Ammon's horn (tissue), 1 donor: ENCODE measurements around the gene ASCL4.

Experiments
- DNase-seq: peaks from one replicate; pipeline ENCODE4 v3.0.0-alpha.2; 2016; ENCODE audit warnings: low spot score

The ASCL4 gene

DNA sequence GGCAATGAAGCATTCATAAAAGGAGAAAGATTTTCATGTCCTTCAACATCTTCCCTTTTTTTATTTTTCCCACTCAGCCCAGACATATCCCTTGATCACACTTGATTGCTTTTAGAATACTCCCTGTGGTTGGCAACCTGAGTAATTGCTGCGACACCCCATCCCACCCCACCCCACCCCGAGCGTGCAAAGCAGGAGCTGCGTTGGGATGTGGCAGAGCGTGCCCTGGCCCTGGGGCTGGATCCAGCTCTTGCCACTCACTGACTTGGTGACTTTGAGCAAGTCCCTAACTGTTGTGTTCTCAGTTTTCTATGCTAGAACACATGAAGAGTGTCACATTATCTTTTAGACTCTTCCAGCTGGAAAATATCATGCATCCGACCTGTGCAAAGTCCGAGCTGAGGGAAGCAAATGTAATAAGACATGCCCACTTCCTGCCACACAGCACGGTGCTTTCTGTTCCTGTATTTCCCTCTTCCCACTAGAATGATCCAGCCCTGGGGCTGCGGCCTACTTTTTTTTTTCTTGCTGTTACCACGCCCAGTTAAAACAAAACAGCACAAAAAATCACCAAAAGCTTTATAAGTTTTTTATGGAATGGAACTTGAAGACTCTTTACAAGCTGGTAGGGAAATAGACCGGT is 4.0 kb downstream of the ASCL4 start:
- peak; percentile 47 for DNase-seq

DNA sequence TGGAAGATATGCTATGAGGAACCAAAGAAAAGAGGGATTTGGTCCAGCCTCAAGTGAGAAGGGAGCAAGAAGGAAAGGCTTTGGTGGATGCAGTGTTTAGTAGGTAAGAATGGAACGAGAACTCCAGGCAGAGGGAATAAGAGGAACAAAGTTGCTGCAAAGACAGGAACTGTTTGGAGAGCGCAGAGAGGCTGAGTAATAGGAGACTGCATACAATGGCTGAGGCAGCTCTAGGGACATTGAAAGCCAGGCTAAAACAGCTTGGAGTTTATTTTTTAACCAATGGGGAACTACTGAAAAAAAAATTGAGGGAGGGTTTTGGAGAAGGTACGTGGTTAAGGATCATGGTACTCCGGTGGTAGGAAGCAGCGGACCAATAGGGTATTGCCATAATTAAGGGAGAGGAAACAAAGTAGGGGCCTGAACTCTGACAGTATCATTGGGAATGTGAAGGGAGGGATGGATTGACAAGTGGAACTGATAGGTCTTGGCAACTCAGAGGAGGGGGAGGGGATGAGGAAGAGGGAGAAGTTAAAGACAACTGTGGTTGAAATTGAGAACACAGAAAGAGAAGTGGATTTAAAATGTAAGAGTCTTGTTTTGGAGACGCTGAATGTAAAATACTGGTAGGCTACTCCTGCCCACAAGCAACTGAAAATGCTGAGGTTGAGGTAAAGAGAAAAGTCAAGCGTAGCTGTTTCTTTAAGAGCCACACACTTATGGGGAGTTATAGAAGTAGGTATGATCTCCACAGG is 4.8 kb downstream of the ASCL4 start:
- DNase-seq: peak; percentile 55

DNA sequence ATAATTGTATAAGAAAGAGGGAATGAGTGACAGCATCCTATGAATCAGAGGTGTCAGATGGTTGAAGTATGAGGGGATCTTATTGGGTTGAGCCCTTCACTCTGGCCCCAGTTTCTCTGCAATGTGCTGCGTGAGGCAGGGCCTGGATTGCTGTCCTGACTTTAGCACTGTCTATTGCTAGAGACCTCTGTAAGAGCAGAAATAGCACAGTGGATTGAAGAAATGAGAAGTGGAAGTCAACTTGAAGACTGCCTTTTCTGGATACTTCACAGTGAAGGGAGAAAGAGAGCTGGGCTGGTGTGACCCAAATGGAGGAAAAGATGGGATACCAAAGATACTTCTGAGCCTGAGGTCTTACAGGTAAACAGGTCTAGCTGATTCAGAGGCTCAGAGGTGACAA is 5.8 kb downstream of the ASCL4 start:
- DNase-seq: peak; percentile 25

DNA sequence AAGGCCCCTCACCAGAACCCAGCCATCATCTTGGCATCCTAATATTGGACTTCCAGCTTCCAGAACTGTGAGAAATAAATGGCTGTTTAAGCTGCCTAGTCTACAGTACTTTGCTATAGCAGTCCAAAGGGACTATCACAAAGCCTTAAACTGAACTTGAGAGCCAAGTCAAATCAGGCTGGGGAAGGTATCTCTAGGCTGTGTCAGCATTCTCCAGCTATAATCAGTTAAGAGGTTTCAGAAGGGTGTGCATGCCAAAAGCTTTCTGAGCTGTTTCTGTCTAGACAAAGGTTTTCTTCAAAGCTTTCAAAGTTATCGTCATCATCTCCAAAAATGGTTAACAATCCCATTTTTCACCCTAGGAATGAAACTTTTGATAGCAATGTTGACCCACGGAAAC is 7.6 kb downstream of the ASCL4 start:
- no peak for DNase-seq

DNA sequence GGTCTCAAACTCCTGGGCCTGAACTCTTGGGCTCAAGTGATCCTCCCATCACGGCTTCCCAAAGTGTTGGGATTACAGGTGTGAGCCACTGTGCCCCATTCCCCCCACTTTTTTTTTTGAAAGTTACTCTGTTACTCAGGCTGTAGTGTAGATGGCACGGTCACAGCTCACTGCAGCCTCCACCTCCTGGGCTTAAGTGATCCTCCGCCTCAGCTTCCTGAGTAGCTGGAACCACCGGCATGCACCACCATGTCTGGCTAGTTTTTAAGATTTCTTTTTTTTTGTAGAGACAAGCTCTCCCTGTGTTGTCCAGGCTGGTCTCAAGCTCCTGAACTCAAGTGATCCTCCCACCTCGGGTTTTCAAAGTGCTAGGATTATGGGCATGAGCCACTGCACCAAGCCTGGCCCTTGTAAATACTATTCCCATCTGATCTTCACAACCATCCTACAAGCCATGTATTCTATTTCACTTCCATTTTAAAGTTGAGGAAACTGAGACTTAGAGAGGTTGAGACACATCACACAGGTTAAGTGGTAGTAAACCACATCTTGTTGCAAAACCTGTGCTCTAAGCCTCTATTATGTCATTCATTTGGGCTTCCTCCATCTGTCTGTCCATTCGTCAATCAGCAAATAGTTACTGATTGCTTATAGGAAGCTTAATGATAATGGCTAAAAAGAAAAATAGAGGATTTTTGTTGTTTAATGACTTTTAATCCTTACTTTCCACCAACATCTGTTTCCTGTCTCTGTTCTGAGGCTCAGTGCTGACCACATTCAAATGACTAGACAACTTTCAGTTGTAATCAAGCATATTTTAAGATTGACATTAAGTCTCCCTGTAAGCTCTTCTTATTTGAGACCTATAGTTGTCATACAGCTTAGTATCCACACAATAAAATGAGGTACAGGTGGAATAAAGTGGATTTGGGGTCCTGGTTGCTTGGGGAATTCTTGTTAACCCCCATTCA is 9.2 kb downstream of the ASCL4 start:
- no peak for DNase-seq

DNA sequence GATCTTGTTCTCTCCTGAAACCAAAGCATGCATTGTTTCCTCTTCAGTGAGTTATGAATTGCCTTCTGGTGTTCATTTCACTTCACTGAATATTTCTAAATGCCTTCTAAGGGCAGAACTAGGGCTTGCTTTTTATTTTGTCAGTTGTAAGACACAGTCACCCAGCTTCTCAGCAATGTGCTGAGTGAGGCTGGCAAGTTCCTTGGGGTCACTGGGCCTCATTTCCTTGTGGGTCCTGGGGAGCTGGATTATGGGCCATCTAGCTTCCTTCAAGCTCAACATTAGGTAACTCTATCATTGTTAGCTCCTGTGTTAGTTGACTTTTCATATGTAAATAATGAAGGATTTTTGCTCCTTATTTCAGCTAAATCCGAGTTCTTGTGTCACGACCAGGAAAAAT is 13.8 kb downstream of the ASCL4 start:
- no peak for DNase-seq

DNA sequence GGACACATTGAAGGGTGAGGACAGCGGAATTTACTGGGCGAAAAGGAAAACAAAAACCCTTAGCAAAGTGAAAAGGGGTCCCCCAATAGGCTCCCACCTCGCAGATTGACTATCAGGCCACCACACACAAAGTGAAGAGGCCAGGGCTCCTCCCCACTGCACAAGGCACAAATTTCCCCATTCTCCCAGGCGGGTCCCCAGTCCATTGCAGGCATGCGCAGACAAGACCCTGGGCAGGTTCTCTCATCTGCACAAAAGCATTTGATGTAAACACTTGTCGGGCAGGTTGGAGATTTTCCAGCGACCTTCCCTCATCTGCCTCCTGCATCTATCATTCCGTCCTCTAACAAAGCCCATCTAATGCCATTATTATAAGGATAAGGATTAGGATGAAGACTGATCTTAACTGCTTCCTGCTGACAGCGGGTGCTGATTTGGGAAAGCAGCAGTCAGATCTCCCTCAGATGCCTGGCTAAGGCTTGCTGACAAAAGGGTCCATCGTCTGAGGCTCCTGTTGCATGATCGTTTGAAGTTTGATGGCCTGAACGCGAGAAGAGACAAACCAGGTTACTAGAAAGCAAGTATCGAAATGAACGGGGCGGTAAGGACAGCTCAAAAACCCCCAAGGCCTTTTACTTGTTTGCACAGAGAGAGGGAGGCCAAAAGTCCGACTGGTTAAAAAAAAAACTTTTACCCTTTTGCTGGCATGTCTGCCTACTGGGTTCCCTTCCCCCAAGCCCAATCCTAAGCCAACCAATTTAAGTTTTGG is 14.4 kb downstream of the ASCL4 start:
- no peak for DNase-seq

DNA sequence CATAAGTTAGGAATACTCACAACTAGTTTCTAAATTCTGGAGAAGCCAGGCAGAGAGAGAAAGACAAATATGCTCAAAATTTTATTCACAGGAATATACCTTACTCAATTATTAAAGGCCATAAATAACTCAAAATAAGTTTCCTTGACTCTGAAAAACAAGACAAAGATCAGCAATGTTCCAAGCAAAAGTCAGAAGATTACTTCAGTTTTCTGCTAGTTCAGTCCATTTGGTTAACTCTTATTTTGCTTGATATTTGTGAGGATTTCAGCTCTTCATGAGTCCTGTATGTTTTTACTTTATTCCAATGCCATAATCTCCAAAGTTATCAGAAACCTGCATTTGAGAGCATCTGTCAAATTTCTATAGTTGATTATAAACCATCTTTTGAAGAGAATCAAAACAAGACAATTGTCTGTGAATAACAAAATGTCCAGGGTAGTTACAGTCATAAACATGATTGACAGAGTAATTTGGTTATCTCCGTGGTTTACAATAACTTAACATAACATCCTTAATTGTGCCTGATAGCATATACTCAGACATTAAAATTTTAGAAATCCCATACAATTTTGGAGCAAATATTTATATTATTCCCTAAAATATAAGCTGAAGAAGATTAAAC is 17.1 kb downstream of the ASCL4 start:
- DNase-seq: no peak

DNA sequence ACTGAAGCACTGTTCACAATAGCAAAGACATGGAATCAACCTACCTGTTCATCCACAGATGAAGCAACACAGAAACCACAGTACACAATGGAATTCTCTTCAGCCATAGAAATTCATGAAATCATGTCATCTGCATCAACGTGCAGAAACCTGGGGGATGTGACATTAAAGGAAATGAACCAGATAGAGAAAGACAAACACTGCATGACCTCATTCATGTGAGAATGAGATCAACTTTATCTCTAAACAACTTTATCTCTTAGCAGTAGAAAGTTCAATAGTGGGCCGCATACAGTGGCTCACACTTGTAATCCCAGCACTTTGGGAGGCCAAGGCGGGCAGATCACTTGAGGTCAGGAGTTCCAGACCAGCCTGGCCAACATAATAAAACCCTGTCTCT is 19.9 kb downstream of the ASCL4 start:
- DNase-seq: no peak

DNA sequence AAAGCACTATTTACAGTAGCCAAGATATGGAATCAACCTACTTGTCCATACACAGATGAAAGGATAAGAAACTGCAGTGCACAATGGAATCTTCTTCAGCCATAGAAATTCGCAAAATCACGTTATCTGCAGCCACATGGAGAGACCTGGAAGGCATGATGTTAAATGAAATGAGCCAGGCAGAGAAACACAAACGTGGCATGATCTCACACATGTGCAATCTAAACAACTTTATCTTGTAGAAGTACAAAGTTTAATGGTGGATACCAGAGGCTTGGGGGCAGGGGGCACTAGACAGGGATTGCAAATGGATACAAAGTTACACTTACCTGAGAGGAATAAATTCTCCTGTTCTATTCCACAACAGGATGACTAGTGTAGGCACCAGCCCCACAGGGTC is 24.1 kb downstream of the ASCL4 start:
- no peak for DNase-seq

DNA sequence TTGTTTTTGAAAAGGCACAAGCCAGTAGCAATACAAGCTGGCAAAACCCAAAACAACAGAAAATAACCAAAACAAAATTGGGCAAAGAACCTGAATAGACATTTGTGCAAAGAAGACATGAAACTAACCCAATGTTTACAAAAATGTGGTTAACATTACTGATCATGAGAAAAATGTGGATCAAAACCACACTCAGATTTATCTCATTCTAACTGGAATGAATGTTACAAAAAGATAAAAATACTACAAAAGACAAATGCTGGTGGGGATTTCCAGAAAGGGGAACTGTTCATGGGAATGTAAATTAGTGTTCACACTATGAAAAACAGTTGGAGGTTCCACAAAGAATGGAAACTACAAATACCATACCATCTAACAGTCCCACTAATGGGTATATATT is 26.6 kb downstream of the ASCL4 start:
- DNase-seq: no peak

DNA sequence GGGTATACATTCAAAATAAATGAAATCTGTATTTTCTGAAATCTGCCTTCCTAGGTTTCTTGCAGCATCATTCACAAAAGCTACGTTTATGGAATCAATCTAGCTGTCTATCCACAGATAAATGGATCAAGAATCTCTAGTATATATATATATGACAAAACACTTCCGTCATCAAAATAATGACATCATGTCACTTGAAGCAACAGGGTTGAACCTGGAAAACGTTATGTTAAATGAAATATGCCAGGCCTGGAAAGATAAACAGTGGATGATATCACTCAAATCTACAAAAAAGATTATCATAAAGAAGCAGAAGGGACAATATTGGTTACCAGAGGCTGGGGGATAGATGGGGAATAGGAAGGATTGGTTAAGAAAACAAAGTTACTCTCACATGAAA is 28.6 kb downstream of the ASCL4 start:
- no peak for DNase-seq

DNA sequence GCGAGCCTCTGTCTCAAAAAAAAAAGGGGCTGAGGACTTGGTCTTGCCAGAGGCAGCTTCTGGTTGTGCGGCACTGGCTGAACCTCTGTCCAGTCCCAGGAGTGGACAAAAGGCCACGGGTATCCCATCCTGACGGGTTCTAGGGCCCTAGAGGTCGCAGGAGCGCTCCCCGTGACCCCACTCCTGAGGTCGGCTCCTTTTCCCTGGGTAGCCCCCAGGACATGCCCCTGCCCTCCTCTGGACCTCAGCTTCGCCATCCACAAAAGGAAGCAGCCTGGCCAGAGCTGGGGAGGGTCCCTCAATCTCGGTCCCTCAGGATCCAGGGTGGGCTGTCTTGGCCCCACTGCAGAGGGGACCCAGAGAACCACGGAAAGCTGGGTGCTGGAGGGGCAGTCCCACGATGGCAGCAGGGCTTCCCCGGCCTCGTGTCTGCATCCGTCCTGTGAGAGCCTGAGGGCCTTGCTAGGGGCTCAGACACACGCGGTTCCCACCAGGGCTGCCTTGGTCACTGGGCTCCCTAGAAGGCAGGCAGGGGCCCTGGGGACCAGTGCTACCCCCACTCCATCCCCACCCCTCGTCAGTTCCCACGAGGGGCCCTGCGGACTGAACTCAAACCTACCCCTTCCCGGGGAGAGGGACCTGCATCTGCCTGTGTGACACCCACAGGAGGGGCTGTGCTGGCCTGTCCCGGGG is 31.1 kb downstream of the ASCL4 start:
- no peak for DNase-seq

DNA sequence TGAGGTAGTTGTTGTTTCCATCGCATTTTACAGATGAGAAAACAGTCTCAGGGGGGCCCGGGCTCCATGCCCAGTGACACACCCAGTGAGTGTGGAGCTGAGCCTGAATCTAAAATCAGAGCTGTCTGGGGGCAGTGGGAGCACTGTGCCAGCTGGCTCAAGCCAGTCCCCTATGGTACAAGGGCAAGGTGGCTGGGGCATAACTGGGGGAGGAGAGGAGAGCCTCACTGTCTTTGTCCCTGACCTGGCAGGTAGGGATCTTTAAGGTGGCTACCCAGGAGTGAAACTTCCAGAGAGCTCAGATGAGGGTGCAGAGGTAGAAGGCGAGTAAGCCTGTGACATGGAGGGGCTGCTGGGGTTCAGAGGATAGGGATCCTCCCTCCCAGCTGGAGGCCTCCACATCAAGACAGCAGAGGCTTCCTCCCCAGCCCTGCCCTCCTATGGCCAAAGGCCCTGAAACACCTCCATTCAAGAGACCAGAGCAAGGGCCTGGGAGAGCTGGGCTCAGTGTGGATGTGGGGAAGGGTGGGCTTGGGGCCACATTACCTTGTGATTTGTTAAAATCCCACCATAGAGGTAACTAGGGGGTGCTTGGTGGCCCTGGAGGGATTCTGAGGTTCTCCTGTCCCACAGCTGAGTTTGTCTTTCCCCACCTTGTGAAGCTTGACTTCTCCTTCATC is 33.1 kb downstream of the ASCL4 start:
- DNase-seq: no peak

DNA sequence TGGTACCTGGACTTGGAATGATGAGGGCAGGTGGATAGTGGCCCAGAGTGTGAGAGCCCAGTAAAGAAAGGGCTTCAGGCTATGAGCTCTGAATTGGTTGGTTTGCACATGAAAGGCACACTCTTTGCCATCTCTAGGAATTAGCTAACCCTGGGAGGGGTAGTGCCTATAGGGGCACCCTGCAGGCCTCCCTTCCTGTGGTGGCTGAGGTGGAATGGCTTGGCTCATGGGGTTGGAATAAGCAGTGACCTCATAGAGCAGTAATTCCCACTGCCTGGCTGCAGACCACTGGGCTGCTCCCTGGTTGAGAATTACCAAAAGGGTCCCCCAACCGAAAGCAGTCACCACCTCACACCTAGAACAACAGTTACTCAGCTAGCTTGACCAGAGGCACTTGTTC is 42.7 kb downstream of the ASCL4 start:
- no peak for DNase-seq

DNA sequence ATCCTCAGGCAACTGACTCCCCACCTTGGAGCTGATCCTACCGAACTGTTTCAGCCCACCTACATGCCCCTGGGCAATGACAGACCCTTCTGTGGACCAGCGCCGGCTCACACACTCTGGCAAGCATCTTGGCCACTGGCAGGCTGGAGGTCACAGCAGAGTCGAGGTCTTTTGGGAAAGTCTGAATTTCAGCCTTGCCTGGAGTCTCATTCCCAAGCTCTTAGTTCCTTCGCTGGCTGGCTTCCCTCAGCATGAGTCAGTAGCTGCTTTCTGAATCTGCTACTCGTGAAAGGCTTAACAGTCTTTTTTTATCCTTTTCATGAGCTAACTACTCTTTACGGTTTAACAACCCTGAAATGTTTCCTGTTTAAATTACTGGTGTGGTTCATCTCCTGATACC is 44.5 kb downstream of the ASCL4 start:
- DNase-seq: peak; percentile 44

DNA sequence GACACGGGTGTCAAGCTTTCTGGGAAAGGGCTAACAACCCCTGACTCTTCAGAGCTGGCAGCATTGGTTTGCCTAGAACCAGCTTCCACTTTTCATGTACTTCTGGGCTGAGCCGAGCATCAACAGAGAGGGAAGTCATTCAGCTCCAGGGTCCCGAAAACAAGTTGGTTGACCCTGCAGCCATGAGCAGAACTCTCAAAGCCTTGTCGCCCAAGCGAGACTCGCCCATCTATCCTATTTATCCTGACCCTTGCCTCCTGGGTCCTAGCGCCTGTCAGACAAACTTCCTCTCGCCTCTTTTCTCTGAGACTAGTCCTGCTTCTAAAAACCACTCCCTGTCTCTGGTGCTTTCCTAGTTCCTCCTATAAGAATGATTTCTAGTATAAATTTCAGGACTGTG is 47.9 kb downstream of the ASCL4 start:
- DNase-seq: no peak
